Measurements from ENCODE around the gene ASCC1.
"Not testable (repeated sequence)": the region's sequence is repeated elsewhere in the genome, so short reads cannot be mapped to it uniquely, and the experiment has no call there.

The ASCC1 gene

DNA sequence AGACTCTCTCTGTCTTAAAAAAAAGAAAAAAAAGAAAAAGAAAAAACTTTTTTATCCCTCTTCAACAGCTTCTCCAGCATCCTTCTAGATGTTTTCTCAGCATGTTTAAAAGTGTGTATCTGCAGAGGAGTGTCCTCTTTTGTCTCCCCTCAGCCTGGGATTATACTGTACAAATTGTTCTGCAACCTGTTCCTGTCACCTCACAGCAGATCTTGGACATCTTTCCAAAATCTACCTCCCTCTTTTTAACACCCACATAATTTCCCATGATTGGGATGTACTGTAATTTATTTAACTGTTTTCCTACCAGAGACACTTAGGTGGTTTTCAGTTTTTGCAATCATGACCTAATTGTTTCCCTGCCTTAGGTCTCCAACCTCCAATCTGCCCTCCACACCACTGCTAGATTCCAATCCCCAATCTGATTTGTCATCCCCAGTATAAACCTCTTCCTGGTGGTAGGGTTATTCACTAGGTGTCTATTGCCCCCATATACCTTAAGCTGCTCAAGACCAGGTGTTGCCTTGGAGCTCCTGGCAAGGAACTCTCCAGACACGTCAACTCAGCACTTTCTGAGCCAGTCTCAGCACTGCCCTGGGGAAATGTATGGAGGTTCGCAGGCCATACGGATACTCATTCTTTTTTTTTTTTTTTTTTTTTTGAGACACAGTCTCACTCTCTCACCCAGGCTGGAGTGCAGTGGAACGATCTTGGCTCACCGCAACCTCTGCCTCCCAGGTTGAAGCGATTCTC is 40.1 kb upstream of the ASCC1 start:
- no peaks in the 10 kb centered on the region for H3K36me3 ChIP-seq (replicated peaks)
- H3K4me3 ChIP-seq, result no peak overlapping the region
- no peak for DNase-seq (ENCODE audit: low spot score in 2 of 2)
- in situ Hi-C loops (cut with MboI; ENCODE audit: low sequenced_read_pairs), result no loop called here
- H3K4me1 ChIP-seq, result peaks cover 33% of the 10 kb centered on the region
- no peaks in the 10 kb centered on the region for H3K27me3 ChIP-seq (ENCODE audit: low read depth)
- H3K9me3 ChIP-seq, result no peaks in the 10 kb centered on the region

DNA sequence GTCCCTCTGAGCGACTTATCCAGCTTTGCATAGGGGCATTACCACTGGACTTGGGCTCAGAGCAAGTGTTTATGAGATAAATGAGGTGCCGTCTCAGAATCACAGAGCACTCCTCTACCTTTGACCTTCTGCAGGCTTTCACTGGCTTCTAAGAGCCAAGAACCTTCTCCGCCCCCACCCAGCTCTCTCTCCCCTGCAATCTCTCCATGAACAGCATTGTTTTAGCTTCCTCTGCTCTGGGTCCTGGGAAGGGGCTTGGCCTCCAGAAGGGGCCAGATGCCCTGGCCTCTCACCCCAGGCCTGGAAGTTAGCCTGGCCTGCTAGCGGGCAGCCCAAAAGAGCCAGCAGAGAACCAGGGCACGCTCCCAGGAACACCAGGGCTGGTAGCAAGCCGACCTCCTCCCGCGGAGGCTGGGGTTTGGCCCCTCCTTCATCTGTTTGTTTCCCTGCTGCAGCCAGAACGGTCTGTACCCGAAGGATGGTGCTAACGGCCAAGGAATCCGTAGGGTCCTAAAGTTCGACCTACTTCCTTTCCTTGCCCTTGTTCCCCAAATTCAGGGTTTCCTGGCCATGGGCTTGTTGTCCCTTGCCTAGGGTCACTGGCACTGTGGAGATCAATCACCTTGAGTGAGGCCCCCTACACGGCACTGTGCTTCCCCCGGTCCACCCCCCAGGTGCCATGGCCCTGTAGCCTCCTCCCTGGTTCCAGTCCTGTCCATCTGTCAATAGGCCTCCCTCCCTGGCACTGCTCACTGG is 38.9 kb upstream of the ASCC1 start:
- no peak overlapping the region for H3K4me3 ChIP-seq
- peak; percentile 72 to 82 for DNase-seq (ENCODE audit: low spot score in 2 of 2)
- no peaks in the 10 kb centered on the region for H3K36me3 ChIP-seq (replicated peaks)
- no peaks in the 10 kb centered on the region for H3K27me3 ChIP-seq (ENCODE audit: low read depth)
- H3K9me3 ChIP-seq, result no peaks in the 10 kb centered on the region
- H3K4me1 ChIP-seq, result peaks cover 24% of the 10 kb centered on the region
- in situ Hi-C loops (cut with MboI; ENCODE audit: low sequenced_read_pairs), result no loop called here

DNA sequence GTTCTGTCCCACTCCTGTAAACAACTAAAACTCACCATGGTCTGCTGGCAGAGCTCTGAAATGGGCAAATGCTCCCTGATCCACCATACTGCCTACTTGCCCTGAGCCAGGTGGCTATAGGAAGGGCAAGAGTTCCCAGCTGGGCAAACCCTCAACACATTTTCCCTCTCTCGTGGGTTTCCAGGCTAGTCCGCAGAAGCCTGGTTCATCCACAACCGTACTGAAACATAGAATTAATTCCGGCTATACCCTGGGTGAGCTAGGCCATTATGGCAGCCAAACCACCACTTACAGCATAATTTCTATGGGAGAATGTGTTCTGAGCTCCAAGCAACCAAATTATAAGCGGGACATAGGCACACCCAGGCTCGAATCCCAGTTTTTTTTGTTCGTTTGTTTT is 37.5 kb upstream of the ASCC1 start:
- no peak overlapping the region for H3K4me3 ChIP-seq
- in situ Hi-C loops (cut with MboI; ENCODE audit: low sequenced_read_pairs), result no loop called here
- no peaks in the 10 kb centered on the region for H3K9me3 ChIP-seq
- H3K36me3 ChIP-seq (replicated peaks), result no peaks in the 10 kb centered on the region
- H3K27me3 ChIP-seq (ENCODE audit: low read depth), result no peaks in the 10 kb centered on the region
- DNase-seq (ENCODE audit: low spot score in 2 of 2), result no peak
- H3K4me1 ChIP-seq, result peaks cover 15% of the 10 kb centered on the region

DNA sequence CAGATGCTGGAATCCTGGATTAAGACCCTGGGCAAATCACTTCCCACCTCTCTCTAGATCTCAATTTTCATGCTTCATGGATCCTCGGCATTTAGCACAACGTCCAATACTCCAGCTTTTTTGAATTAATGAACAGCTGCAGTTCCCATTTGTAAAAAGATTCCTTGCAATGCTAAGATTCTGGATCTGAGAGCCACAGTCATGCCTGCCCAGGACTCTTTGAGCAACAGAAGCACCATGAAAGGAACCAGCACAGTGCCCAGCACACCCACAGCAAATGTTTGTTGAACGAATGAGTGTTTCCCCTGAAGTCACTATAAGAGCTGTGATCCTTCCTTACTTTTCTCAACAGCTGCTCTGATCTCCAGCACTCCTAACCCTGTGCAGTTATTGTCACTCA is 36.9 kb upstream of the ASCC1 start:
- no peaks in the 10 kb centered on the region for H3K9me3 ChIP-seq
- H3K27me3 ChIP-seq (ENCODE audit: low read depth), result no peaks in the 10 kb centered on the region
- H3K4me3 ChIP-seq, result no peak overlapping the region
- no peaks in the 10 kb centered on the region for H3K36me3 ChIP-seq (replicated peaks)
- no peak for DNase-seq (ENCODE audit: low spot score in 2 of 2)
- in situ Hi-C loops (cut with MboI; ENCODE audit: low sequenced_read_pairs), result no loop called here
- H3K4me1 ChIP-seq, result peaks cover 15% of the 10 kb centered on the region

DNA sequence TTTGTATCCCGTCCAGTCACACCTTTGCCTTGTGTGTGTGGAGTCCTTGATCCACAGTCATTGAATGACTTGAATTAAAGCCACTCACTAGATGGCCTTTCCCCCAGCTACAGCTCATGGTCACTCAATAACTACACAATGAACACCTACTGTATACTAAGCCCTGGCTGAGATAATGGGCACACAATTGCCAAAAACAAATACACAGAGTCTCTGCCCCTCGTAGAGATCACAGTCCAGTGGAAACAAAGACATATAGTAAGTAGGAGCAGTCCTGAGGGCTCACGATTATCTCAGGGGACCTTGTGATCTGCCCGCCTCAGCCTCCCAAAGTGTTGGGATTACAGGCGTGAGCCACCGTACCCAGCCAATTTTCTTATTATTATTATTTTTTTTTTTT is 35.6 kb upstream of the ASCC1 start:
- in situ Hi-C loops (cut with MboI; ENCODE audit: low sequenced_read_pairs), result no loop called here
- Histone ChIP-seq H3K4me1 (peaks cover 15% of the 10 kb centered on the region), H3K27me3 (ENCODE audit: low read depth) (no peaks in the 10 kb centered on the region), H3K9me3 (no peaks in the 10 kb centered on the region), H3K36me3 (replicated peaks) (no peaks in the 10 kb centered on the region), H3K4me3 (no peak overlapping the region)
- DNase-seq (ENCODE audit: low spot score in 2 of 2), result no peak

DNA sequence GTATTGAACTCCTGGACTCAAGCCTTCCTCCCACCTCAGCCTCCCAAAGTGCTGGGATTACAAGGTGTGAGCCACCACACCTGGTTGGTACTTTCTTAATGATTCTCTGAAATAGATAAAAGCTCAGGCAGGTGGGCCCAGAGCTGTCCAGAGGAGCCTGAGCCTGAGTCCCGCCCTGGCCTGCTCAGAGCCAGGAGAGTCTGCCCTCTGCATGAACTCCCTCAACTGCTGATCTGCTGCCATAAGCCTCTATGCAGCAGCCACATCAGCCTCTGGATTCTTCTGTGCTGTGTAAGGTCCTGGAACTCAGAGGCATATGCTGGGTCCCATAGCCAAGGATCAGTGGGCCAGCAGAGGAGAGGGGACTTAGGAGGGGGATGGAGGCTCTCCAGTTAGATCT is 34.6 kb upstream of the ASCC1 start:
- Histone ChIP-seq H3K27me3 (ENCODE audit: low read depth) (no peaks in the 10 kb centered on the region), H3K36me3 (replicated peaks) (no peaks in the 10 kb centered on the region), H3K4me3 (no peak overlapping the region), H3K9me3 (no peaks in the 10 kb centered on the region), H3K4me1 (peaks cover 15% of the 10 kb centered on the region)
- DNase-seq (ENCODE audit: low spot score in 2 of 2), result no peak
- in situ Hi-C loops (cut with MboI; ENCODE audit: low sequenced_read_pairs), result no loop called here

DNA sequence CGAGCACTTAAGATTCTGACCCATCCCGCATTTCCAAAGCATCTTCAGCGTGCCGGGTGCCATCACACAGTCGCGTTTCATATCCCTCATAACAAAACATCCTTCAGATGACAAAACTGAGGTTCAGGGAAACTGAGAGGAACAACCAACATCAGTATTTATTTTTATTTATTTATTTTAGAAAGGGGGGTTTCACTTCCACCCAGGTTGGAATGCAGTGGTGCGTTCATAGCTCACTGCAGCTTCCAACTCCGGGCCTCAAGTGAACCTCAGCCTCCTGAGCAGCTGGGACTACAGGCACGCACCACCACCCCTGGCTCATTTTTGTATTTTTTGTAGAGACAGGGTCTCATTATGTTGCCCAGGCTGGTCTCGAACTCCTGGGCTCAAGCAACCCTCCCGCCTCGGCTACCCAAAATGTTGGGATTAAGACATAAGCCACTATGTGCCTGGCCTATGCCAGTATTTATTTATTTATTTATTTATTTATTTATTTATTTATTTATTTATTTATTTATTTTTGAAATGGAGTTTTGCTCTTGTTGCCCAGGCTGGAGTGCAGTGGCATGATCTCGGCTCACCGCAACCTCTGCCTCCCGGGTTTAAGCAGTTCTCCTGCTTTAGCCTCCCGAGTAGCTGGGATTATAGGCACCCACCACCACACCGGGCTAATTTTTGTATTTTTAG is 33.2 kb upstream of the ASCC1 start:
- in situ Hi-C loops (cut with MboI; ENCODE audit: low sequenced_read_pairs); H3K4me1 ChIP-seq; H3K9me3 ChIP-seq; H3K27me3 ChIP-seq (ENCODE audit: low read depth); H3K4me3 ChIP-seq; DNase-seq (ENCODE audit: low spot score in 2 of 2); H3K36me3 ChIP-seq (replicated peaks): not testable (repeated sequence)

DNA sequence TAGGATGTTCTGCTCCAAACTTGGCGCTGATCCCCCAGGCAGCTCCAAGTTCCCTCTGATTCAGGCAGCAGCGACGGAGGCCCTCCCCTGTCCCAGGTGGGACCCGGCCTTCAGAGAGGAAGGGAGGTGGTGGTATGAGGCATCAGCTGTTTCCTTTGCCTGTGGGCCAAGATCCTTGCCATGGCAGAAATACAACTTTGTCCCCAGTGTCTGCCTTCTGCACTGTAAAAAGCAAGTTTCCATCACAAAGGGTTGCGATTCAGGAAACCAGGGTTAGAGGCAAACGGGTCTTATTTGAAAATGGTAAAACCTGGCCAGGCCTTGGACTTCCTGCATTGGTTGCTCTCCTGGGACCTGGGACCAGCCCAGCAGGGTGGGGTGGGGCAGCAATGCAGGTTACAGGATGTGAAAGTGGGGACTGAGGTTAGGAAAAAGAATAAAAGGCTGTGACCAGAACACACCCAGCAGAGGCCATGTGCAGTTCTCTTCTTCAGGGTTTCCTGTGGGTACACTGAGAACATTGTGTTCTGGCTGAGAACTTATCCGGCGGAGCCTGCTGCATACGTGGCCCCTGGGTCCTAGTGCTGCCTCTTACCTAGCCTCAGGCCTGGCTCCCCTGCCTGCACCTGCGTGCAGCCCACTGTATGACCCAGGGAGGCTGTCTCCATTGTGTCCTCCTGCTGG is 32.5 kb upstream of the ASCC1 start:
- H3K27me3 ChIP-seq (ENCODE audit: low read depth), result no peaks in the 10 kb centered on the region
- no peak overlapping the region for H3K4me3 ChIP-seq
- H3K4me1 ChIP-seq, result peaks cover 13% of the 10 kb centered on the region
- in situ Hi-C loops (cut with MboI; ENCODE audit: low sequenced_read_pairs), result no loop called here
- no peaks in the 10 kb centered on the region for H3K36me3 ChIP-seq (replicated peaks)
- H3K9me3 ChIP-seq, result no peaks in the 10 kb centered on the region
- DNase-seq (ENCODE audit: low spot score in 2 of 2), result peak; percentile 19 to 51

DNA sequence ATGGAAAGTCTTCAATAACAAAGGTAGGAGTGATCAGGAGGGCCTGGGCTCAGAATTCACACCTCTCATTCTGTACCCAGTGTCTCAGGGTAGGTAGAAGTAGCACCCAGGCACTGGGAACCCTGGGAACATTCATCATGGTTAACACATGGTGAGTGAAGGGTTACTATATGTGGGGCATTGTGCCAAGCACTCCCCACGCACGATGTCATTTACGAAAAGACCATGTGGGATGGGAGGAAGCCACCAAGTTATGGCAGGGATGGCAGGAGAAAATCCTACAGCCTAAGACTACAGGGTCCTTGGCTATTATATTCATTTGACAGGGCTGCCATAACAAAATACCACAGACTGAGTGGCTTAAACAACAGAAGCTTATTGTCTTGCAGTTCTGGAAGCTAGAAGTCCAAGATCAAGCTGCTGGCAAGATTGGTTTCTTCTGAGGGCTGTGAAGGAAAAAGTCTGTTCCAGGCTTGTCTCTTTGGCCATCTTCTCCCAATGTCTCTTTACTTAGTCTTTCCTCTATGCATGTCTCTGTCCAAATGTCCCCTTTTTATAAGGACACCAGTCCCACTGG is 30.0 kb upstream of the ASCC1 start:
- Histone ChIP-seq H3K9me3 (no peaks in the 10 kb centered on the region), H3K36me3 (replicated peaks) (no peaks in the 10 kb centered on the region), H3K27me3 (ENCODE audit: low read depth) (no peaks in the 10 kb centered on the region), H3K4me3 (no peak overlapping the region), H3K4me1 (peaks cover 13% of the 10 kb centered on the region)
- in situ Hi-C loops (cut with MboI; ENCODE audit: low sequenced_read_pairs), result no loop called here
- no peak for DNase-seq (ENCODE audit: low spot score in 2 of 2)

DNA sequence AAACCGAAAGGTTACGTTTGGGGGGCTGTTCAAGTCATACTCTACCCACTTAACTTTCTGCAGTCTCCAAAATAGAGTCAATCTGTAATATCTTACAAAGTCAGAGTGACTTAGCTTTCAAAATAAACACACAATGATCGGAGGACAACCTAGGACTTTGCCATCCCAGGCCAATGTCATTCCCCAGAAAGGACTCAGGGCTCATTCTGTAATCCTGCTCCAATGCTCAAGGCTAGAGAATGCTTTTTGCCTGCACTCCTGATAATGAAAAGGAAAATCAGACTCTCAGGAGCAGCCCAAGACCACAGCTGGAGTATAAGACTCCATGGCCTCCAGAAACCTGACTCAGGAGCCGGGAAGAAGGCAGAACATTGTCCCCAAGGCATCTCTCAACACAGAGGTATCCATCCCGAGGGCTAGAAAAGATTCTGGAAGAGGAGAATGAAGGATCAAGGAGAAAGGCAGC is 28.5 kb upstream of the ASCC1 start:
- DNase-seq (ENCODE audit: low spot score in 2 of 2), result no peak
- H3K27me3 ChIP-seq (ENCODE audit: low read depth), result no peaks in the 10 kb centered on the region
- H3K4me3 ChIP-seq, result no peak overlapping the region
- H3K36me3 ChIP-seq (replicated peaks), result no peaks in the 10 kb centered on the region
- in situ Hi-C loops (cut with MboI; ENCODE audit: low sequenced_read_pairs), result no loop called here
- no peaks in the 10 kb centered on the region for H3K9me3 ChIP-seq
- peaks cover 13% of the 10 kb centered on the region for H3K4me1 ChIP-seq

DNA sequence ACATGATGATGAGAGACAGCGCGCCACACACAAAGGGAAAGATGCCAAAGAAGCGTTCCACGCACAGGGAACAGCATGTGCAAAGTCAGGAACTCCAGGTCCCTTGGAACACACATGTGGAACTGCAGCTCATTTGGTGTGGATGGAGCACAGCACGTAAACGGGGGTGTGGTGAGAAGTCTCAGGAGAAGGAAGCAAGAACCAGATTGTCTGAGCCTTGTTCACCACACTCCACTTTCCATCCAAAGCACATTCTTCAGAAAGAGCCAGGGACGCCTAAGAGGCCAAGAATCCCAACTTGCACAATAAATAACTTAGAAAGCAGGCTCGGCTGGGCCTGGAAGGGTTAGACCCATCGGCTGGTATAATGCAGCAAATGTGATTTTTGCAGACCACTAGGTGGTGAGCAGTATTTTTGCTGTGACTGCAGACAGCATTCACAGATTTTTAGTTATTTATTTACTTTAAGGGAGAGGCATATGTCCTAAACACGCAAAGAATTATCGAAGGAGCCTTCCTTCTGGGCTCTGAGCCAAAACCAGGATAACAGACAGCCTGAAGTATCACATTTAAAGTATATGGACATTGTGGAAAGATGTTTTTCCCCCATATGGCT is 27.9 kb upstream of the ASCC1 start:
- Histone ChIP-seq H3K9me3 (no peaks in the 10 kb centered on the region), H3K27me3 (ENCODE audit: low read depth) (no peaks in the 10 kb centered on the region), H3K36me3 (replicated peaks) (no peaks in the 10 kb centered on the region), H3K4me1 (peaks cover 13% of the 10 kb centered on the region), H3K4me3 (no peak overlapping the region)
- peak; percentile 19 to 45 for DNase-seq (ENCODE audit: low spot score in 2 of 2)
- in situ Hi-C loops (cut with MboI; ENCODE audit: low sequenced_read_pairs), result no loop called here

DNA sequence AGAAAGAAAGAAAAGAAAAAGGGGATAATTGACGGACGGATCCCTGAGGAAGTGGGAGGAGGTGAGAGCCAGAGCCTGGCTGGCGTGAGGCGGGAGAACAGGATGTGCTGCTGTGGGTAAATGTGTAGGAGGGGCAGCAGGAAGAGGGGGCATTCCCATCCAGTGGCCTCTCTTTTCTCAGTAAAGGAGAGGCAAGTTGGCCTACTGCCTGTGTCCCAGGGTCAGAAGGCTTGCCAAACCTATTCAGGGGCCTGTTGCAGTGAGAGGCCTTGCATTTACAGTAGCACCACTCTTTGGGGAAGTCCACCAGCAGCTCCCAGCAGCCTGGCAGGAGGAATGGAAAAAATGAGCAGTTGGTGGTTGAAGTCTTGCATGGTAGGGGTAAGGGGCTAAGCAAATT is 26.6 kb upstream of the ASCC1 start:
- H3K36me3 ChIP-seq (replicated peaks), result no peaks in the 10 kb centered on the region
- peaks cover 6% of the 10 kb centered on the region; the same call in 1 of the 2 replicates for H3K4me1 ChIP-seq
- H3K27me3 ChIP-seq (ENCODE audit: low read depth), result no peaks in the 10 kb centered on the region
- in situ Hi-C loops (cut with MboI; ENCODE audit: low sequenced_read_pairs), result no loop called here
- no peak overlapping the region for H3K4me3 ChIP-seq
- H3K9me3 ChIP-seq, result no peaks in the 10 kb centered on the region
- no peak for DNase-seq (ENCODE audit: low spot score in 2 of 2)

DNA sequence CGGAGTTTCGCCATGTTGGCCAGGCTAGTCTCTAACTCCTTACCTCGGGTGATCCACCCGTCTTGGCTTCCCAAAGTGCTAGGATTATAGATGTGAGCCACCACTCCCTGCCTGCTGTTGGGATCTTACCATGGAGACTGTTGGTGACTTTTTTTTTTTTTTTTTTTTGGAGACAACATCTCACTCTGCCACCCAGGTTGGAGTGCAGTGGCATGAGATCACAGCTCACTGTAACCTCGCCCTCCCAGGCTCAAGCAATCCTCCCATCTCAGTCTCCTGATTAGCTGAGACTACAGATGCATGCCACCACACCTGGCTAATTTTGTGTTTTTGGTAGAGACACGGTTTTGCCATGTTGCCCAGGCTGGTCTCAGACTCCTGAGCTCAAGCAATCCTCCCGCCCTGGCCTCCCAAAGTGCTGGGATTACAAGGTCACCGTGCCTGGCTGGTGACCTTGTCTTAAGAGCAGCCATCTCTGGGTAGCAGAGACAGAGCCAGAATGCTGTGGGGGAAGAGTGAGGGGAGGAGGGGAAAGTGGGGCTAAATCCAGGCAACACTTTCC is 25.7 kb upstream of the ASCC1 start:
- Histone ChIP-seq H3K27me3 (ENCODE audit: low read depth) (no peaks in the 10 kb centered on the region), H3K4me3 (no peak overlapping the region), H3K9me3 (no peaks in the 10 kb centered on the region), H3K4me1 (peaks cover 6% of the 10 kb centered on the region; the same call in 1 of the 2 replicates), H3K36me3 (replicated peaks) (no peaks in the 10 kb centered on the region)
- no peak for DNase-seq (ENCODE audit: low spot score in 2 of 2)
- in situ Hi-C loops (cut with MboI; ENCODE audit: low sequenced_read_pairs), result no loop called here
